OCI-LY7 (cell line): ENCODE results near the gene ACYP2. TPM values are rescaled to one million over a fixed set of nuclear protein-coding genes. Genes with fewer than 3 reads are reported as not detected.
"Not testable (repeated sequence)": the region's sequence is repeated elsewhere in the genome, so short reads cannot be mapped to it uniquely, and the experiment has no call there.

Experiments used
- BruUV-seq: library from RNA; stranded (reverse); fragments of 400-500 nt; replicated peaks from 2 replicates; lab custom pipeline; 2021; lab: Mats Ljungman, UMichigan
- CTCF ChIA-PET: fragments of 300-600 bp; sonication (Branson Sonifier 250); formaldehyde crosslinking; loops from one replicate; lab custom pipeline; 2022; ENCODE audit warnings: antibody characterized with exemption; ENCODE audit not compliant: unreplicated experiment; lab: Charles Lee
- POLR2A ChIA-PET: fragments of 300-600 bp; sonication (Branson Sonifier 250); formaldehyde crosslinking; loops from one replicate; lab custom pipeline; 2022; ENCODE audit warnings: antibody characterized with exemption; lab: Charles Lee
- DNase-seq: peaks from one replicate; pipeline ENCODE4 v3.0.0-alpha.2; 2015; ENCODE audit warnings: low spot score
- H2AFZ ChIP-seq: fragments of 200-600 bp; sonication (generic), shearing (Covaris generic); 2 replicates; pipeline ENCODE4 v1.6.1; 2014; ENCODE audit warnings: mild to moderate bottlenecking, antibody characterized with exemption, low read length, moderate library complexity
- H3K27ac ChIP-seq: fragments of 200-600 bp; sonication (generic); 2 replicates; pipeline ENCODE4 v1.5.1; 2014; ENCODE audit warnings: mixed run types, low read depth, mild to moderate bottlenecking, moderate library complexity, low read length, inconsistent platforms; ENCODE audit not compliant: poor library complexity, severe bottlenecking
- H3K36me3 ChIP-seq: fragments of 200-600 bp; sonication (generic); 2 replicates; pipeline ENCODE4 v1.6.1; 2014; ENCODE audit warnings: mild to moderate bottlenecking, antibody characterized with exemption, low read length, moderate library complexity, mixed read lengths; ENCODE audit not compliant: insufficient read depth
- H3K4me1 ChIP-seq: fragments of 200-600 bp; sonication (generic); 2 replicates; pipeline ENCODE4 v1.5.1; 2014; ENCODE audit warnings: mild to moderate bottlenecking, low read length; ENCODE audit not compliant: insufficient read depth, poor library complexity, severe bottlenecking
- H3K4me2 ChIP-seq: fragments of 200-600 bp; sonication (generic); 2 replicates; pipeline ENCODE4 v1.6.1; 2014; ENCODE audit warnings: mild to moderate bottlenecking, low read length
- H3K4me3 ChIP-seq: fragments of 200-600 bp; sonication (generic); 2 replicates; pipeline ENCODE4 v1.5.1; 2014; ENCODE audit warnings: mild to moderate bottlenecking, low read depth, low read length; ENCODE audit not compliant: poor library complexity, severe bottlenecking
- H3K79me2 ChIP-seq: fragments of 200-600 bp; sonication (generic); 2 replicates; pipeline ENCODE4 v1.6.1; 2016; ENCODE audit warnings: low read depth, mild to moderate bottlenecking, low read length, moderate library complexity, mixed read lengths; ENCODE audit not compliant: insufficient read depth
- H3K9me2 ChIP-seq: fragments of 200-600 bp; sonication (generic); 2 replicates; pipeline ENCODE4 v1.6.1; 2016; ENCODE audit warnings: mild to moderate bottlenecking, low read length, mixed read lengths; ENCODE audit not compliant: insufficient read depth
- H3K9me3 ChIP-seq: fragments of 200-600 bp; sonication (generic); 2 replicates; pipeline ENCODE4 v1.6.1; 2014; ENCODE audit warnings: mild to moderate bottlenecking, mixed run types, low read length, mixed read lengths
- H4K20me1 ChIP-seq: fragments of 200-600 bp; sonication (generic); 2 replicates; pipeline ENCODE4 v1.6.1; 2014; ENCODE audit warnings: mild to moderate bottlenecking, antibody characterized with exemption, low read length, moderate library complexity, mixed read lengths; ENCODE audit not compliant: insufficient read depth
- EZH2phosphoT487 ChIP-seq: fragments of 200-600 bp; sonication (generic); IDR thresholded peaks from 2 replicates; pipeline ENCODE4 v1.6.1; 2018; ENCODE audit warnings: low read depth, borderline replicate concordance, mild to moderate bottlenecking, mixed run types, antibody characterized with exemption, low read length, moderate library complexity, mixed read lengths
- intact Hi-C: fragments of 100-400 bp; cut with micrococcal nuclease; formaldehyde crosslinking; loops from one replicate; pipeline ENCODE4 v1.10.0; 2022; ENCODE audit not compliant: unreplicated experiment
- total RNA-seq, 2 experiments: library from RNA; depleted of rRNA in 1 of 2; stranded (reverse); fragments of >200 nt in 1 of 2; shearing (Covaris generic) in 1 of 2; gene quantifications; 2 replicates each; pipeline ENCODE4 v1.2.3, GENCODE V29; 2014 to 2022
- TF ChIP-seq, protein P1 (sequence below): fragments of 200-600 bp; sonication (generic); conservative IDR thresholded peaks from 2 replicates; pipeline ENCODE4 v1.5.1; 2014; ENCODE audit warnings: mild to moderate bottlenecking, antibody characterized with exemption, low read length, moderate library complexity, mixed read lengths

ACYP2 gene
- total RNA-seq, 2 experiments from 2014 or later = 18.7 to 20.6 TPM

- Histone ChIP-seq H3K4me2 (no peak overlapping the region), H2AFZ (no peak overlapping the region), H3K79me2 (no peaks in the 10 kb centered on the region), H3K4me1 (no peaks in the 10 kb centered on the region), H3K36me3 (no peaks in the 10 kb centered on the region), H3K27ac (no peak overlapping the region), H4K20me1 (no peaks in the 10 kb centered on the region), H3K9me2 (no peaks in the 10 kb centered on the region), H3K9me3 (peaks cover 17% of the 10 kb centered on the region), H3K4me3 (no peak overlapping the region)
- no peak for DNase-seq
- CTCF ChIA-PET = no interaction called here
- intact Hi-C loops = no loop called here
- POLR2A ChIA-PET = interaction anchor here (0.5 kb wide), 1 partner anchor 8 kb away, joined by 3 read pairs; no protein-coding TSS in a partner anchor
- BruUV-seq = no TSS peak
- TF ChIP-seq, protein P1, sequence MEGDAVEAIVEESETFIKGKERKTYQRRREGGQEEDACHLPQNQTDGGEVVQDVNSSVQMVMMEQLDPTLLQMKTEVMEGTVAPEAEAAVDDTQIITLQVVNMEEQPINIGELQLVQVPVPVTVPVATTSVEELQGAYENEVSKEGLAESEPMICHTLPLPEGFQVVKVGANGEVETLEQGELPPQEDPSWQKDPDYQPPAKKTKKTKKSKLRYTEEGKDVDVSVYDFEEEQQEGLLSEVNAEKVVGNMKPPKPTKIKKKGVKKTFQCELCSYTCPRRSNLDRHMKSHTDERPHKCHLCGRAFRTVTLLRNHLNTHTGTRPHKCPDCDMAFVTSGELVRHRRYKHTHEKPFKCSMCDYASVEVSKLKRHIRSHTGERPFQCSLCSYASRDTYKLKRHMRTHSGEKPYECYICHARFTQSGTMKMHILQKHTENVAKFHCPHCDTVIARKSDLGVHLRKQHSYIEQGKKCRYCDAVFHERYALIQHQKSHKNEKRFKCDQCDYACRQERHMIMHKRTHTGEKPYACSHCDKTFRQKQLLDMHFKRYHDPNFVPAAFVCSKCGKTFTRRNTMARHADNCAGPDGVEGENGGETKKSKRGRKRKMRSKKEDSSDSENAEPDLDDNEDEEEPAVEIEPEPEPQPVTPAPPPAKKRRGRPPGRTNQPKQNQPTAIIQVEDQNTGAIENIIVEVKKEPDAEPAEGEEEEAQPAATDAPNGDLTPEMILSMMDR = no peak
- TF ChIP-seq EZH2phosphoT487 = no peak
These were observed 203.4 kb downstream of the ACYP2 start for GRCh38 chr2:54318821-54319220.

DNA sequence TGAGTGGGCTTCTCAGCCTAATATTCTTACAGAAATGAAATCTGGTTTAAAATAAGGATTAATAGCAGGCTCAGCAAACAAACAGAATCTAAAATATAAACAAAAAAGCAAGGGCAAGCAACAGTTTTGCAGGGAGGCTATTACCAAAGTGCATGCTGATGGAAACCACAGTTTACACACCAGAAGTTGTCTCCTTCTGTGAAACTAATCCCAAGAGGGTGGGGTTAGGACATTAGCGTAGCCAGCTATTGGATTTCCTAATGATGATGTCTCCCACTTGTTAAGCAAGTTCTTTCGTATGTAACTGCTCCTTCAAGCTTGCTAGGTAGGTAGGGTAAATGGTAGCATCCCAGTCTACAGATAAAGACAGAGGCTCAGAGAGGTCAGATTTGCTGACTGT, 205.6 kb downstream of the ACYP2 start:
- no peak overlapping the region for H3K4me3 ChIP-seq
- no peak for DNase-seq
- peaks cover 6% of the 10 kb centered on the region for H3K9me3 ChIP-seq
- POLR2A ChIA-PET = no interaction called here
- no peaks in the 10 kb centered on the region for H3K4me1 ChIP-seq
- no peak overlapping the region for H3K4me2 ChIP-seq
- H3K36me3 ChIP-seq = no peaks in the 10 kb centered on the region
- intact Hi-C loops = no loop called here
- H3K79me2 ChIP-seq = no peaks in the 10 kb centered on the region
- BruUV-seq = no TSS peak
- CTCF ChIA-PET = no interaction called here
- no peak overlapping the region for H2AFZ ChIP-seq
- TF ChIP-seq EZH2phosphoT487 = no peak
- TF ChIP-seq, protein P1 = no peak
- no peaks in the 10 kb centered on the region for H4K20me1 ChIP-seq
- no peaks in the 10 kb centered on the region for H3K9me2 ChIP-seq
- H3K27ac ChIP-seq = no peak overlapping the region

DNA sequence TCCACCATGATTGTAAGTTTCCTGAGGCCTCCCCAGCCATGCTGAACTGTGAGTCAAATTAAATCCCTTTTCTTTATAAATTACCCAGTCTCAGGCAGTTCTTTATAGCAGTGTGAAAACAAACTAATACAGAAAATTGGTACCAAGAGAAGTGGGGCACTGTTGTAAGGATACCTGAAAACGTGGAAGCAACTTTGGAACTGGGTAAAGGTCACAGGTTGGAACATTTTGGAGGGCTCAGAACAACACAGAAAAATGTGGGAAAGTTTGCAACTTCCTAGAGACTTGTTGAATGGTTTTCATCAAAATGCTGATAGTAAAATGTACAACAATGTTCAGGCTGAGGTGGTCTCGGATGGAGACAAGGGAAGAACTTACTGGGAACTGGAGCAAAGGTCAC, 209.1 kb downstream of the ACYP2 start:
- H3K79me2 ChIP-seq, H3K4me3 ChIP-seq, H3K4me2 ChIP-seq, intact Hi-C loops, DNase-seq, BruUV-seq, H3K4me1 ChIP-seq, CTCF ChIA-PET, H4K20me1 ChIP-seq, H3K9me3 ChIP-seq, H3K36me3 ChIP-seq, H2AFZ ChIP-seq, H3K9me2 ChIP-seq, H3K27ac ChIP-seq: not testable (repeated sequence)
- POLR2A ChIA-PET = interaction anchor here (1.1 kb wide), 1 partner anchor 13 kb away, joined by 4 read pairs; no protein-coding TSS in a partner anchor
